AML-193 (cell line): ENCODE results near the gene ZNF526.
A peak's percentile ranks its signal among the peaks of the same experiment; 100 is the strongest.

Experiments used
- DNase-seq, 2 experiments: peaks; one replicate each; lab custom pipeline; 2025; lab: John Stamatoyannopoulos, UW

ZNF526 gene

GRCh38 chr19:42196011-42197001 lies 23.8 kb upstream of the ZNF526 start:
- DNase-seq: no peak

- DNase-seq: peak; percentile 68 to 75
Observed at GRCh38 chr19:42197375-42197817, 22.7 kb upstream of the ZNF526 start.

GRCh38 chr19:42198676-42199439 lies 21.3 kb upstream of the ZNF526 start:
- DNase-seq: no peak

DNA sequence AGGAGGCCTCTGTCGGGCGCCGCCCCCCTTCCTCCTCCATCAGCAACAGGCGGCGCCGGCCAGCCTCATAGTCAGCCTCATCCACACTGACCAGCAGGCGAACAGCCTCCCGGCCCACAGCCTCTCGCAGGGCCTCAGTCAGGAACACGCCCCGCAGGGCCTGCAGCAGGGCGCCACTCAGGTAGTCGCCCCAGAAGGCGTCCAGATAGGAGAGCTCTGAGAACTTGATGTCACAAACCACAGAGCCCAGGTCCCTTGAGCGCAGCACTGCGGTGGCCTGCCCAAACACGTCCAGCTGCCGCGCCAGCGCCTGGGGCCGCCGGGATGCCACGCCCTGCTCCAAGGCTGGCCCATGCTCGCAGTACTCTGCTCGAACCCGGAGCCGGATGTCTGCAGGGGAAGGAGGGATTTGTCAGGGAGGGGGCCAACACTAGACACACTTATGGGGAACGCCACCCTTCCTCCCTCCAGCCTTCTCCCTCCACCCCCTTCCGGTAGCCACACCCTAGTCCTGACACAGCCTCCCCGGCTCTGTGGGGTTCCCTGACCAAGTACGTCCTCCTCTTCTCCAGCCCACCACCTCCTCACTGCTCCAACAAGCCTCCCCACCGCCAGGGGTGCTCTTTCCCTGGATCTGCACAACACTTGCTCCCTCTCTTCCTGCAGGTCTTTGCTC lies 20.5 kb upstream of the ZNF526 start:
- no peak for DNase-seq

DNA sequence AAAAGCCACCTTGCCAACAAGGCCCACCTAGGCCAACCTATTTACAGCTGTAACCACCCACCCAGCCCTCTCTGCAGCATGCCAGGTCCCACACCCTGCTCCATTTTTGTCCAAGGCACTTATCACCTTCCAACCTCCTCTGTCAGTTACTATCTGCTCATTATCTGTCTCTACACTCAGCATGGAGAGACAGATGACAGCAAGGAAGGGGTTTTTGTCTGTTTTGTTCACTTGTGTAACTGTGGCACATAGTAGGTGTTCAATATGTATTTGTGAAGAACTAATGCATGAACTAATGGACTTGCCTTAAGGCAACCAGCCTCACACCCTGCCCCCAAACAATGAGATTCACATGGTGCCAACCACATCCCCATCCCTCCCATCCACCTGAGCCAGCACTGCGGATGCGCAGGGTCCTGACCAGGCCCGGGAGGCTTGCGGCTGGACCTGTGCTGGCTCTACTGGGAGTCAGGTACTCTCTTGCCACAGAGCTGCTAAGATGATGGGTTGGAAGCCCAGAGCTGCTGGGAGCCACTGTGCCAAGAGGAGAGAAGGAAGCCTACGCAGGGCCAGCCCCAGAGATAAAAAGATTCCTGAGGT lies 19.9 kb upstream of the ZNF526 start:
- no peak for DNase-seq

DNA sequence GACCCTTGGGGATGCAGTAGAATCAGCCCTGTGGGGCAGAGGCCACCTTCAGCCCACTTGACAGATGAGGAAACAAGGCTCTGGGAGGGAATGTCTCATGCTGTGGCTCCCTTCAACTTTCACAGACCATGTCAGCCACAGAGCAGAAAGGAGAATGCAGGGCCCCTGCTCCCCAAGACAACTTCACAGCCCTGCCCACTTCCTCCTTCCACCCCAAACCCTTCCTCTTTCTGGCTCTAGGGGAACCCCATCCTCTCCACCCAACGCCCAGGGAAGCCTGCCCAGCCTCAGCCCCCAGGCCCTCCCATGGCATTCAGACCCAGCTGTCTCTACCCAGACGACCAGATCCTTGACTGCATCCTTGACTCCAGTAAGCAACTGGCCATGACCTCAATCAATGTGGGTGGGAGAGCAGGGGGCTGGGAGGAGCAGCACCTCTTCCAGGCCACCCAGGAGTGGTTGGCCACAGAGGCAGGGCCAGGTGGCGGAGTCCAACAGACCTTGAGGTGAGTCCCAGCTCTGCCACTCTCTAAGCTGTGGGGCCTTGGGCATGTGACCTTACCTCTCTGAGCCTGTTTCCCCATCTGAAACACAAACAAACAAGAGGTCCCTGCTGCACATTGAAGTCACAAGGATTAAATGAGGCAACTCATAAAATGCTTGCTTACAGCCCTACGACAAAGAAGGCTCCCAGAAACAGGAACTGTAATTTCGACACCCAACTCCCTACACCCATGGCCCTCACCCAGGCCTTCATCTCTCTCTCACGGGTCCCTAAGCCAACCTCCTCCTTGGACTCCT lies 18.4 kb upstream of the ZNF526 start:
- DNase-seq: peak; percentile 88 to 91

GRCh38 chr19:42202290-42202880 lies 17.7 kb upstream of the ZNF526 start:
- no peak for DNase-seq

GRCh38 chr19:42203700-42204099 lies 16.4 kb upstream of the ZNF526 start:
- no peak for DNase-seq

DNA sequence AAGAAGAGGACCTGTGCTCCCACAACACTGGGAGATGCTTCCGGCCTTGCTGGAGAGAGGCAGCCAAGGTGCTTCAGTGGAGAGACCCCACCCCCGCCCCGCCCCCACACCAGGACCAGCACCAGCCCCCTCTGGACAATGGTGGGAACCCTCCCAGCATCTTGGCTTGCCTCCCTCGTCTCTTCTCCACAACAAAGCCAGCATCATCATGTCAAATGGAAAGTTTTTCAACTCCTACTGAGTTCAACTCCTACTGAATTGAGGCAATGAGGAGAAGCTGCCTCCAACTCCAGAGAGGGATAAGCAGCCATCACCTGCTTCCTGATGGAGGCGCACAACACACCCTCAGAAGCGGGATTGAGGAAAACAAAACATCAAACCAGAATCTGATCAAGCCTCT lies 15.4 kb upstream of the ZNF526 start:
- DNase-seq: no peak

- DNase-seq: no peak
Observed at GRCh38 chr19:42206871-42207755, 13.0 kb upstream of the ZNF526 start.

GRCh38 chr19:42207767-42208271 lies 12.3 kb upstream of the ZNF526 start:
- DNase-seq: no peak

- no peak for DNase-seq
Observed at GRCh38 chr19:42208612-42209011, 11.5 kb upstream of the ZNF526 start.

GRCh38 chr19:42212886-42213285 lies 7.2 kb upstream of the ZNF526 start:
- no peak for DNase-seq

- no peak for DNase-seq
Observed at GRCh38 chr19:42214810-42215485, 5.2 kb upstream of the ZNF526 start.

DNA sequence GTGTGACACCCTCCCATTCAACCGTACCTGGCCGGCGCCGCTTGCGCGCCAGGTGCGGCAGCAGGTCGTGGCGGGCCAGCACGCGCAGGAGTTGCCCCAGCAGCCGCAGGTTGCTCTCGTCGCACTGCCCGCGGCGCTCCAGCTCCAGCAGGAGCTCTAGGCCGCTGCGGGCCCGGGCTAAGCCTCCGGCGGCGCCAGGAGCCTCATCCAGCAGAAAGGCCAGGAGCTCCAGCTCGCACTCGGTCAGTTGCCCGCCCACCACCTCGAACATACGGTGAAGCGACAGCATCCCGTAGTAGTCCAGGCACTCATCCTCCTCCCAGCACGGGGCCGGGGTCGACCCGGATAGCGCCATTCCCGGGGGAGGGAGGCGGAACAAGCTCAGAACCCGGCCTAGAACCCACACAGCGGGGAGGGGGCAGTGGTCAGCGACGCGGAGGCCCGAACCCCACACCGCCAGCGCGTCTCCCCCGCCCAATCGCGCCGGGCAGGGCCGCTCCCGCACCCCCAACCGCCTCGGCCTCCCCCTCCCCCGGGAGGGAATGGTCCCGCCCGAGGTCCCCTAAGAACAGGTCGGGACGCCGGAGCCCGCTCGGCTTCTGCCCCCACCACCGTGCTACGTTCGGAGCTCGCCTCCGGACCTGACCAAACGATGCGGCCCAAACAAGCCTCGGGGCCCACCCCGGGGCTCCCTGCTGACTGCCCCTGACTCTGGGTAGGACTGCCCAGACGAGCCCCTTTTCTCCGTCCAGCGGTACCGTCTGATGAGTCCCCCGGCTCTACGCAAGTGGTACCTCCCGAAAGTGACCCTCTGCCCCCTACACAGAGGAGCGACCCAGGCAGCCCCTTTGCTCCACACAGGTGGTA lies 3.2 kb upstream of the ZNF526 start:
- DNase-seq: no peak

GRCh38 chr19:42217520-42218437 lies 2.3 kb upstream of the ZNF526 start, which contains the start of gene DEDD2:
DEDD2 (minus strand) TSS chr19:42217677; CDS start chr19:42217007, 670 bp downstream.
- peak; percentile 85 to 86 for DNase-seq

GRCh38 chr19:42220751-42221097 lies 612 bp downstream of the ZNF526 start:
- DNase-seq: no peak
